HG03439 (cell line): ENCODE data around the gene IARS1.

Experiments
- ATAC-seq: cut with Tn5 transposase; IDR thresholded peaks from one replicate; pipeline ENCODE4 v1.9.1; 2021; ENCODE audit warnings: mild to moderate bottlenecking, moderate library complexity; ENCODE audit not compliant: unreplicated experiment

IARS1 gene

GRCh38 chr9:92295827-92296258 is 2.3 kb upstream of the IARS1 start:
- ATAC-seq = no peak

GRCh38 chr9:92295240-92295790 is 1.8 kb upstream of the IARS1 start:
- ATAC-seq = no peak

- ATAC-seq = no peak
Measured at GRCh38 chr9:92294297-92294676, 790 bp upstream of the IARS1 start.

GRCh38 chr9:92293075-92293354 is 482 bp downstream of the IARS1 start:
- ATAC-seq = no peak

GRCh38 chr9:92292338-92293074 is 991 bp downstream of the IARS1 start:
- no peak for ATAC-seq

- ATAC-seq = no peak
Measured at GRCh38 chr9:92291577-92291976, 1.9 kb downstream of the IARS1 start.

GRCh38 chr9:92290785-92291429 is 2.6 kb downstream of the IARS1 start:
- no peak for ATAC-seq

- no peak for ATAC-seq
Measured at GRCh38 chr9:92289708-92290390, 3.6 kb downstream of the IARS1 start.

GRCh38 chr9:92279302-92279701 is 14.2 kb downstream of the IARS1 start:
- ATAC-seq = no peak

- ATAC-seq = no peak
Measured at GRCh38 chr9:92278110-92278509, 15.4 kb downstream of the IARS1 start.

GRCh38 chr9:92276331-92277032 is 17.0 kb downstream of the IARS1 start:
- ATAC-seq = no peak

GRCh38 chr9:92275541-92275940 is 18.0 kb downstream of the IARS1 start:
- ATAC-seq = no peak

GRCh38 chr9:92270511-92270910 is 23.0 kb downstream of the IARS1 start:
- ATAC-seq = no peak

- no peak for ATAC-seq
Measured at GRCh38 chr9:92266486-92266885, 27.0 kb downstream of the IARS1 start.

- ATAC-seq = no peak
Measured at GRCh38 chr9:92265154-92265553, 28.3 kb downstream of the IARS1 start.

- no peak for ATAC-seq
Measured at GRCh38 chr9:92263131-92263530, 30.4 kb downstream of the IARS1 start.

GRCh38 chr9:92257327-92257726 is 36.2 kb downstream of the IARS1 start:
- no peak for ATAC-seq

GRCh38 chr9:92254381-92255337 is 38.8 kb downstream of the IARS1 start:
- ATAC-seq = no peak

GRCh38 chr9:92253656-92254055 is 39.8 kb downstream of the IARS1 start:
- ATAC-seq = no peak

- ATAC-seq = no peak
Measured at GRCh38 chr9:92247981-92248380, 45.5 kb downstream of the IARS1 start.
